ENCODE data around the gene ASPSCR1.

The ASPSCR1 gene

GRCh38 chr17:81983011-81983638, 5.7 kb downstream of the ASPSCR1 start:
- no peak for DNase-seq

- DNase-seq, result no peak
These were observed 6.4 kb downstream of the ASPSCR1 start for GRCh38 chr17:81983639-81984373.

GRCh38 chr17:81984773-81985410, 7.5 kb downstream of the ASPSCR1 start:
- DNase-seq, result no peak

GRCh38 chr17:81986606-81987005, 9.2 kb downstream of the ASPSCR1 start:
- DNase-seq, result no peak

GRCh38 chr17:81987161-81987770, 9.8 kb downstream of the ASPSCR1 start:
- no peak for DNase-seq

GRCh38 chr17:81990836-81991683, 13.6 kb downstream of the ASPSCR1 start:
- no peak for DNase-seq

- no peak for DNase-seq
These were observed 14.4 kb downstream of the ASPSCR1 start for GRCh38 chr17:81991684-81992305.

GRCh38 chr17:81992306-81993102, 15.1 kb downstream of the ASPSCR1 start:
- DNase-seq, result no peak

GRCh38 chr17:81993729-81994592, 16.5 kb downstream of the ASPSCR1 start:
- no peak for DNase-seq

- DNase-seq, result no peak
These were observed 17.4 kb downstream of the ASPSCR1 start for GRCh38 chr17:81994593-81995462.

GRCh38 chr17:81995463-81996231, 18.2 kb downstream of the ASPSCR1 start:
- DNase-seq, result no peak

- no peak for DNase-seq
These were observed 18.9 kb downstream of the ASPSCR1 start for GRCh38 chr17:81996232-81996756.

GRCh38 chr17:81996757-81997441, 19.5 kb downstream of the ASPSCR1 start:
- DNase-seq, result no peak

GRCh38 chr17:81998212-81998611, 20.8 kb downstream of the ASPSCR1 start:
- no peak for DNase-seq

- peak in 1 of 2 experiments; percentile 36 for DNase-seq
These were observed 21.4 kb downstream of the ASPSCR1 start for GRCh38 chr17:81998691-81999438.

- DNase-seq, result no peak
These were observed 22.2 kb downstream of the ASPSCR1 start for GRCh38 chr17:81999587-81999975.
